Mesothelial cell of epicardium (in vitro differentiated cells): ENCODE data around the gene HADHA. TPM values are rescaled to one million over a fixed set of nuclear protein-coding genes. Genes with fewer than 3 reads are reported as not detected.

Experiments
- DNase-seq, 2 experiments: peaks; one replicate each; pipeline ENCODE4 v3.0.0; 2021; ENCODE audit warnings: low spot score in 2 of 2; ENCODE audit not compliant: unreplicated experiment in 2 of 2
- H3K27ac Mint-ChIP-seq: 2 replicates; pipeline ENCODE4 v1.8.0; 2021; ENCODE audit warnings: mixed read lengths
- H3K27me3 Mint-ChIP-seq: 2 replicates; pipeline ENCODE4 v1.8.0; 2021; ENCODE audit warnings: low read depth, mixed read lengths
- H3K36me3 Mint-ChIP-seq: 2 replicates; pipeline ENCODE4 v1.8.0; 2021; ENCODE audit warnings: mixed read lengths
- H3K4me1 Mint-ChIP-seq: 2 replicates; pipeline ENCODE4 v1.8.0; 2021; ENCODE audit warnings: mixed read lengths
- H3K4me3 Mint-ChIP-seq: 2 replicates; pipeline ENCODE4 v1.8.0; 2021; ENCODE audit warnings: mild to moderate bottlenecking, moderate library complexity, mixed read lengths
- H3K9me3 Mint-ChIP-seq: 2 replicates; pipeline ENCODE4 v1.8.0; 2021; ENCODE audit warnings: mixed read lengths
- total RNA-seq: library from RNA; stranded (reverse); gene quantifications from 3 replicates; pipeline ENCODE4 v1.2.1, GENCODE V29; 2021
- TF ChIP-seq, protein P1 (sequence below): fragments of 200-600 bp; sonication (generic); IDR thresholded peaks from one replicate; pipeline ENCODE4 v1.5.0; 2021; ENCODE audit warnings: antibody characterized with exemption; ENCODE audit not compliant: unreplicated experiment

HADHA gene
- total RNA-seq, 1 donor from 2014 or later, result 100 TPM

DNA sequence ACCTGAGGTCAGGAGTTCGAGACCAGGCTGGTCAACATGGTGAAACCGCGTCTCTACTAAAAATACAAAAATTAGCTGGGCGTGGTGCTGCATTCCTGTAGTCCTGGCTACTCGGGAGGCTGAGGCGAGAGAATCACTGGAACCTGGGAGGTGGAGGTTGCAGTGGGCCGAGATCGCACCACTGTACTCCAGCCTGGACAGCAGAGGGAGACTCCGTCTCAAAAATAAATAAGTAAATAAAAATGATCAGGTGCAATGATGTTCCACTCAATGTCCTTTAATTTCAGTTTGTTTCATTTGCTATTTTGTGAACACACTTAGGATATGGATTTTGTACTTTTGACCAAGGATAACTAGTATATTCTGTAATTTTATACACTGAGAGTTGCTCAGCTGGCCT lies 9.3 kb downstream of the HADHA start:
- Mint-ChIP-seq H3K36me3 (peaks cover 24% of the 10 kb centered on the region), H3K4me1 (no peaks in the 10 kb centered on the region), H3K27me3 (no peaks in the 10 kb centered on the region), H3K27ac (no peak overlapping the region), H3K9me3 (no peaks in the 10 kb centered on the region), H3K4me3 (no peak overlapping the region)
- no peak for DNase-seq
- TF ChIP-seq, protein P1, sequence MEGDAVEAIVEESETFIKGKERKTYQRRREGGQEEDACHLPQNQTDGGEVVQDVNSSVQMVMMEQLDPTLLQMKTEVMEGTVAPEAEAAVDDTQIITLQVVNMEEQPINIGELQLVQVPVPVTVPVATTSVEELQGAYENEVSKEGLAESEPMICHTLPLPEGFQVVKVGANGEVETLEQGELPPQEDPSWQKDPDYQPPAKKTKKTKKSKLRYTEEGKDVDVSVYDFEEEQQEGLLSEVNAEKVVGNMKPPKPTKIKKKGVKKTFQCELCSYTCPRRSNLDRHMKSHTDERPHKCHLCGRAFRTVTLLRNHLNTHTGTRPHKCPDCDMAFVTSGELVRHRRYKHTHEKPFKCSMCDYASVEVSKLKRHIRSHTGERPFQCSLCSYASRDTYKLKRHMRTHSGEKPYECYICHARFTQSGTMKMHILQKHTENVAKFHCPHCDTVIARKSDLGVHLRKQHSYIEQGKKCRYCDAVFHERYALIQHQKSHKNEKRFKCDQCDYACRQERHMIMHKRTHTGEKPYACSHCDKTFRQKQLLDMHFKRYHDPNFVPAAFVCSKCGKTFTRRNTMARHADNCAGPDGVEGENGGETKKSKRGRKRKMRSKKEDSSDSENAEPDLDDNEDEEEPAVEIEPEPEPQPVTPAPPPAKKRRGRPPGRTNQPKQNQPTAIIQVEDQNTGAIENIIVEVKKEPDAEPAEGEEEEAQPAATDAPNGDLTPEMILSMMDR, result no peak

DNA sequence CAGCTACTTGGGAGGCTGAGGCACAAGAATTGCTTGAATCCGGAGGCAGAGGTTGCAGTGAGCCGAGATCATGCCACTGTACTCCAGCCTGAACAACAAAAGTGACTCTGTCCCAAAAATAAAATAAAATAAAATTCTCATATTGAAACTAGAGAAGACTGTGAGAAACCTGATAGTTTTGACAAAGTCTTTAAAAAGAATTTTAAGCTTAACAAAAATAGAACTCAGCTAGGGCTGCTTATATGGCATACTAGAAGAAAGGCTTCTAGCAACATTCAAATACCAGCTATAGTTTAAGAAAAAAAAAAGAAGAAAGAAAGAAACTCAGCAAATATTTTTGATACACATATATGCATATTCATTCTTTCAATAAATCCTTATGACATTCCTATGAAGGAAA lies 13.6 kb downstream of the HADHA start:
- Mint-ChIP-seq H3K27ac (no peak overlapping the region), H3K9me3 (peaks cover 12% of the 10 kb centered on the region), H3K27me3 (no peaks in the 10 kb centered on the region), H3K36me3 (peaks cover 58% of the 10 kb centered on the region), H3K4me3 (no peak overlapping the region), H3K4me1 (no peaks in the 10 kb centered on the region)
- TF ChIP-seq, protein P1, result no peak
- no peak for DNase-seq

DNA sequence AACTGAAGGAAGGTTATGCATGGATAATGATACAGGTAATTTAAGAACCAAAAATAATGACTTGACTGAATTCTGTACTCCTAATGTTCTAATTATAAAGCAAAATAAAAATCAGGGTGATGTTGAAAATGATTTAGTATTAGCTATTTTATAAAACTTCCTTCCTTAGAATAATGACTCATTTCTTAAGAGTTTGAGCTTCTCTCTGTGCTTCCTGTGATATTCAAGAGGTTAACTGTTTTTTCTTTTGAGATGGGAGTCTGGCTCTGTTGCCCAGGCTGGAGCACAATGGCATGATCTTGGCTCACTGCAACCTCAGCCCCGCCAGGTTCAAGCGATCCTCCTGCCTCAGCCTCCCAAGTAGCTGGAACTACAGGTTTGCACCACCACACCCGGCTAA lies 14.8 kb downstream of the HADHA start:
- Mint-ChIP-seq H3K4me1 (no peaks in the 10 kb centered on the region), H3K36me3 (peaks cover 54% of the 10 kb centered on the region), H3K9me3 (peaks cover 13% of the 10 kb centered on the region), H3K4me3 (no peak overlapping the region), H3K27ac (no peak overlapping the region), H3K27me3 (no peaks in the 10 kb centered on the region)
- TF ChIP-seq, protein P1, result no peak
- no peak for DNase-seq

DNA sequence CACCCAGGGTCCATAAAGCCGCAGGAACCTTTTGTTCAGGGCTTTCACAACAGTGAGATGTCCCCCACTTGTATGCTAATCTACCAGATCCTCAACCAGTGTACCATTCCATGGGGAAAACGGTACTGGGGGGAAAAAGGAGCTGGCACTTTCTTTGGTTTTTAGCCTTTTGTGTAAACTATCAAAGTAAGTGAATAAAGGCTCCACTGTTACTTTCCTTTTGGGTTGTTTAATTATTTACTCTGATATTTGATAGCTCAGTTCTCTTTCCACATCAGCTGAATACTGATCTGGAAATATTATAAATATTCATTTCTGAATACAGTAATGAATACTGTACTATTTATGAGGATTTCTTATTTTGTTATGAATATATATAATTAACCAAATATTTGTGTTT lies 20.3 kb downstream of the HADHA start:
- DNase-seq, result no peak
- peaks cover 50% of the 10 kb centered on the region for H3K36me3 Mint-ChIP-seq
- H3K27me3 Mint-ChIP-seq, result no peaks in the 10 kb centered on the region
- no peak overlapping the region for H3K4me3 Mint-ChIP-seq
- H3K27ac Mint-ChIP-seq, result no peak overlapping the region
- H3K4me1 Mint-ChIP-seq, result no peaks in the 10 kb centered on the region
- H3K9me3 Mint-ChIP-seq, result peaks cover 13% of the 10 kb centered on the region
- TF ChIP-seq, protein P1, result no peak

DNA sequence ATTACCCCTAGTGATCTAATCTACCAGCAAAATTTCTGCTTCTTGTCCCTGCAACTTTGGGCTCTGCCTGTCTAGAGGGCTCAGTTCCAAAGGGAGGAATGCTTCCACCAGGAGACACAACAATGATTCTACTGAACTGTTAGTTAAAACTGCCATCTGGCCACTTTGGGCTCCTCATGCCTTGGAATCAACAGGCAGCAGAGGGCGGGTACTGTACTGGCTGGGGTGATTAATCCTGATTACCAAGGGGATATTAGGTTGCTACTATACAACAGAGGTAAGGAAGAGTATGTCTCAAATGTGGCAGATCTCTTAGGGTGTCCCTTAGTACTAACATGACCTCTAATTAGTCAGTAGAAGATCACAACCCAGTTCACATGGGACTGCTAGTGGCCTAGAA lies 21.4 kb downstream of the HADHA start:
- TF ChIP-seq, protein P1, result no peak
- peaks cover 49% of the 10 kb centered on the region for H3K36me3 Mint-ChIP-seq
- H3K27ac Mint-ChIP-seq, result no peak overlapping the region
- H3K4me1 Mint-ChIP-seq, result no peaks in the 10 kb centered on the region
- no peaks in the 10 kb centered on the region for H3K27me3 Mint-ChIP-seq
- no peak overlapping the region for H3K4me3 Mint-ChIP-seq
- peaks cover 16% of the 10 kb centered on the region for H3K9me3 Mint-ChIP-seq
- no peak for DNase-seq

DNA sequence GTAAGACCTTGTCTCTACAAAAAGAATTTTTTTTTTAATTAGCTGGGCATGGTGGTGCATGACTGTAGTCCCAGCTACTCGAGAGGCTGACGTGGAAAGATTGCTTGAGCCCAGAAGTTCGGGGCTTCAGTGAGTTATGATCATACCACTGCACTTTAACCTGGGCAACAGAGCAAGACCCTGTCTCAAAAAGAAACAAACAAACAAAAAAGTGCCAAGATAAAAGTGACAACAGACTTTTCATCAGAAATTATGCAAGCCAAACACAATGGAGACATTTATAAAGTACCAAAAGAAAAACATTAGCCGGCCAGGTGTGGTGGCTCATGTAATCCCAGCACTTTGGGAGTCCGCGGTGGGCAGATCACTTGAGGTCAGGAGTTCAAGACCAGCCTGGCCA lies 26.7 kb downstream of the HADHA start:
- H3K9me3 Mint-ChIP-seq, result peaks cover 18% of the 10 kb centered on the region
- no peak for DNase-seq
- no peaks in the 10 kb centered on the region for H3K4me1 Mint-ChIP-seq
- TF ChIP-seq, protein P1, result no peak
- no peak overlapping the region for H3K27ac Mint-ChIP-seq
- no peaks in the 10 kb centered on the region for H3K27me3 Mint-ChIP-seq
- no peak overlapping the region for H3K4me3 Mint-ChIP-seq
- peaks cover 59% of the 10 kb centered on the region for H3K36me3 Mint-ChIP-seq
